HG03432 (cell line): ENCODE results near the gene LRRC3.

Experiments
- ATAC-seq: cut with Tn5 transposase; IDR thresholded peaks from one replicate; pipeline ENCODE4 v1.9.1; 2021; ENCODE audit warnings: mild to moderate bottlenecking, moderate library complexity; ENCODE audit not compliant: unreplicated experiment

Gene LRRC3

DNA sequence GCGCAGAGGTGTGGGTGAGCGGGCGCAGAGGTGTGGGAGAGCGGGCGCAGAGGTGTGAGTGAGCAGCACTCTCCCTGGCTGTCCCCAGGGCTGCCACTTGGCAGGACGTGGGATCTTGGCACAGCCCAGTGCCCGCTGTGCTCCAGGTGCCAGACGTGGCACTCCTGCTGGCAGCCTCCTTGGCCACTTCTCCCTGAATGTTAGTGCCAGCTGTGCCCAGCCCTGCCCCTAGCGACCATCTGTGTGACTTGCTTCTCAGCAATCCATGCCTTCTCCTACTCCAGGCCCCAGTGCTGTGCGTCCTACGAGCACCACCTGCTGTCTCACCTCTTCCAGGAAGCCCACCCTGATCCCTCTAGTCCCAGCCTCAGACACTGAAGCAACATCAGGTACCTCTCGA is 54.2 kb downstream of the LRRC3 start:
- ATAC-seq, result no peak

DNA sequence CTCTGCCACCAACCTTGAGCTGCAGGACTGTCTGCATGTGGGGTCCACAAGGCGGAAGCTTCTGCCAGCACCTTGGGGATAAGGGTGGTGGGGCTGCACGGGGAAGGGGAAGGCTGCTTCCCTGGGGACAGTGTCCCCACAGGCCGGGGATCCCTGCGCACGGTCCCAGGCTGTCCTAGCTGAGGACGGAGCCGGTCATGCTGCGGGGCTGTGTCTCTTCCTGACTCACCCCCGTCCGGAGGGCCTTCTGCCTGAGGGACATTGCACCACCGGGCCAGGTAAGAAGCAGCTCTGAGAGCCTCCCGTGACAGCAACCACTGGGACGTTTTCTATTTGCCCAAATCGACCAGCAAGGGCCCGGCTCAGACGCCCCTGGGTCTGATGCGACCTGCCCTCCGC is 54.8 kb downstream of the LRRC3 start:
- ATAC-seq, result no peak

DNA sequence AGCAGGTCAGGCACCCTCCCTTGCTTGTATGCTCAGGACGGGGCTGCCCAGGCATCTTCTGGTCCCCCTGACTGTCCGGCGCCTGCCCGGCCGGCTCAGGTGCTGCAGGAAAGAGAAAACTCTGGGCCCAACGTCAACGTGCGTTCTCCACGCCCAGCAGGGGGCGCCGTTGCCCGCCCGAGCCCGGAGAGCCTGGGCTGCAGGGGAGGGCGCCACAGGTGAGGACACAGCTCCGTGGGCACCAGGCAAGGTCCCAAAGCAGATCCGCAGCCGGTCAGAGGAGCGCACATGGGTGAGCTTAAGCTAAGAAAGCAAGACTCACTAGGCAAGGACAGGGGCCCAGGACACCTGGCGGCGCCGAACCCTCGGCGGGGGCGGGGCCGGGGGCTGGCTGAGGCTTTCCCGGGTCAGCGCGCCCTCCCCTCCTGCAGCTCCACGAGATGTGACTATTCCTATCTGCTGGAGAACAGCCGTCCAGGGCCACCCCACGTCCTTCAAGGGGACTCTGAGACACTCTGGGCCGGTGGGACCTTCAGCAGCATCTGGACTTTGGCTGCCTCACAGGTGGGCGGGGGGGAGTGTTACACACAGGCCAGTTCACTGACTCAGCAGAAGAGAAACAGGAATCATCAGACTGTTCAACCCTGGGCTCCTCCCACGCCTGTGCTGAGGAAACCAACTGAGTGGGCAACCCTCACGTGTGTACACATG is 55.4 kb downstream of the LRRC3 start:
- ATAC-seq, result no peak

DNA sequence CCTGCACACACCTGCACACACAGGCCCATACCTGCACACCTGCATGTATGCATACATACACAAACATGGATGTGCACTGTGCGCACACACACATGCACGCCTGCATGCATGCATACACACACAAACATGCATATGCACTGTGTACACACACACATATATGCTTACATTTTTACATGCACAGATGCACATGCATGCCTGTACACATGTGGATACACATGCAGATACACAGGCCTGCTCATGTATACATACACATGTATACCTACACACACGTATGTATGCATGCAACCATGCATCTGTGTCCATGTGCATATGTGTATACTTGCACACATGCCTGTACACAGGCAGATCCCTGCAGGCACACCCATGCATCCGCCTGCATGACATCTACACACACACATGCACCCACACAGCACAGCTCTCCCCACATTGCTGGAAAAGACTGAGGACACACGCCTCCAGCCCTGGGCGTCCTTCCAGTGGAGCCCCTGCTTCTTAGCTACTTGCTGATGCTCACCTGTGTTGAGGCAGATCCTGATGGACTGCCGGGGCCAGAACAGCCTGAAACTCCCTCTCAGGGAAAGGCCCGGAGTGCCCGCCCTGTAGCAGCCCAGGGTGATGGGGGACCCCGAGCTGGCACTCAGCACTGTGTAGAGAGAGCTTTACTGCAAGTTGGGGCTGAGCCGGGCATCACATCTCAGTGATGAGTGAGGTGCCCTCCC is 56.1 kb downstream of the LRRC3 start:
- no peak for ATAC-seq
